Activated CD4-positive, alpha-beta T cell treated with anti-CD3 and anti-CD28 coated beads, Interleukin-2, amount 50 U/mL, for 4 hours (primary cell): ENCODE measurements around the gene ITGA11.

Experiments used
- DNase-seq, 2 experiments: peaks; one replicate each; pipeline ENCODE4 v3.0.0-alpha.2; 2020

The ITGA11 gene

DNA sequence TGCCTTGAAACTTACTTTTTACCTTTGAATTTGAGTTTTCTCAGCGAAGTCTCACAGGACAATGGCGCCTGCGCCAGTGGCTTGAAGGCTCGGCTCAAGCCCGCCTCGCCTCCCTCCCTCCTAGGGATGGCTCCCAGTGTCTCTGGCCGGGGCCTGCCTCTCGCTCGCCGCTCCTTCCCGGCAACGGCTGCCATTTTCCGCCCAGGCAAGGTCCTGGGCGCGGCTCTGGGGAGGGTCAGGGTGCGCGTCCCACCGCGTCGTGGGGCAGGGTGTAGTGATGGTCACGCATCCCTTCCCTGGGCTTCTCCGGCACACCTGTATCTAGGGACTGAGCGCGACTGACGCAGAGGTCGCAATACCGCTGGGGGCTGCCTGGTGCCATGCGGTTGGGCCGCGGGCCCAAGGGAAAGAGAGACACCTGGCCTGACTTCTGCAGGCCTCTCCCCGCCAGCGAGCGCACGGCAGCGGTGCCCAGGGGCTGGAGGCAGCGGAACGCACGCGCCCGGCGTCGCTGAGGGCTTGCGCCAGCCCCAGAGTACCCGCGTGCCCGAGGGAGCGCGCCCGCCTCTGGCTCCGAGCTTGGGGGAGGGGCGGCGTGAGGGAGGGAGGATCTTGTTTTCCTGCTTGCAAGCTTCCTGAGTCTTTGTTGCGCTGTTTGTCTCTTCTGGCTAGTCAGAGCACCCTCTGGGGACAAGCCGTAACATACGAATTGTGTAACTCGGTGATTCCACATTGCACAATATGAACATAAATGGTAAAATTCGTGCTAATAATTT, 175.1 kb downstream of the ITGA11 start:
- DNase-seq = peak; percentile 50 to 53

DNA sequence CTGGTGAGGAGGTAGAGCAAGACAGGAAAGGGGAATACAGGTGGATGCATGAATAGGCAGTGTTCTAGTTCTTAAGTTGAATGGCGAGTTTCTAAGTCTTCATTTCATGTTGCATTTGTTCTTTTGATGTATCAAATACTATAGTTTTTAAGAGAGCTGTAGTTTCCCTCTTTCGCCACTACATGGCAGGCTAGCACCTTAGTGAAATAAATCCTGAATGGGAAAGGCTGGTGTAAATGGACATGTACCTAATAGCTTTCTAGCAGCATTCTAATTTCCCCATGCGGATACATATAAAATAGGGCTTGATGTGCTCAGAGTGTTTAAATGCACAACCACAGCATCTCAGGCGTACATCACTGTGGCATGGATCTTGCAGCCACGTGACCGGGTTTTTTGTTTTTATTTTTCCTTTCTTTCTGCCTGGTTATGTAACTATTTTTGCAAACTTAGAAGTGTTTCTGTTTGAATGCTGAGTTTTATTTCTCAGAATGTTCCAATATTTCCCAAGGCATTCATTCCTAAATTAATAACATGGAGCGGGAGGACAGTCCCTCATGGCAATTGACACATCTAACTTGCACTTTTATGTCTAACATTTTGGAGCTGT, 178.9 kb downstream of the ITGA11 start:
- no peak for DNase-seq

DNA sequence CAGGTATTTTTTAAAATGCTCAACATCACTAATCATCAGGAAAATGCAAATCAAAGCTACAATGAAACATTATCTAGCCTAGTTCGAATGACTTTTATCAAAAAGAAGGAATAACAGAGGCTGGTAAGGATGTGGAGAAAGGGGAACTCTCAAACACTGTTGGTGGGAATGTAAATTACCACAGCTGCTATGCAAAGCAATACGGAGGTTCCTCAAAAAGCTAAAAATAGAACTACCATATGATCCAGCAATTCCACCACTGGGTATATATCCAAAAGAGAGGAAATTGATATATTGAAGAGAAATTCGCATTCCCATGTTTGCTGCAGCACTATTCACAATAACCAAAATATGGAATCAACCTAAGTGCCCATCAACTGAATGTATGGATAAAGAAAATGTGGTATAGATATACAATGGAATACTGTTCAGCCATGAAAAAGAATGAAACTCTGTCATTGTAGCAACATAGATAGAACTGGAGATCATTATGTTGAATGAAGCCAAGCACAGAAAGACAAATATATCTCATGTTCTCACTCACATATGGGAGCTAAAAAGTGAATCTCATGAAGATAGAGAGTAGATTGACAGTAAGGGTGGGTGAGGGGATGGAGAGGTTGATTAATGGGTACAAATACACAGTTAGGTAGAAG, 182.8 kb downstream of the ITGA11 start:
- no peak for DNase-seq
